HepG2 (cell line): ENCODE measurements around the gene POTEF. TPM values are rescaled to one million over a fixed set of nuclear protein-coding genes. Genes with fewer than 3 reads are reported as not detected.
"Not testable (repeated sequence)": the region's sequence is repeated elsewhere in the genome, so short reads cannot be mapped to it uniquely, and the experiment has no call there.

ENCODE experiments used
- ATAC-seq: fragments of 200-7000 bp; cut with Tn5 transposase; 3 replicates; pipeline ENCODE4 v1.9.1; 2020; ENCODE audit warnings: mild to moderate bottlenecking, moderate library complexity
- BruUV-seq: library from RNA; stranded (reverse); fragments of 400-500 nt; replicated peaks from 2 replicates; lab custom pipeline; 2021; lab: Mats Ljungman, UMichigan
- CTCF ChIA-PET: fragments of 300-600 bp; formaldehyde crosslinking; extraction: SDS; loops from one replicate; lab custom pipeline; 2021; ENCODE audit warnings: low total read pairs, inconsistent platforms, low intra/inter-chr PET ratio; lab: Yijun Ruan, JAX
- POLR2A ChIA-PET: fragments of 350-600 bp; sonication (Branson Sonifier 250); formaldehyde crosslinking; loops from one replicate; lab custom pipeline; 2020; ENCODE audit warnings: antibody characterized with exemption, inconsistent platforms; lab: Yijun Ruan, JAX
- DNase-seq: peaks from one replicate; pipeline ENCODE4 v3.0.0-alpha.2; 2015; ENCODE audit warnings: low spot score
- FAIRE-seq: peaks from 3 replicates; lab custom pipeline; 2011; peaks lifted over from hg19 to GRCh38; lab: Jason Lieb, UNC
- H2AFZ ChIP-seq: one replicate; pipeline ENCODE4 v1.6.1; 2011; ENCODE audit warnings: low read length, inconsistent platforms
- H3K27ac ChIP-seq: fragments of 300-600 bp; 3 replicates; pipeline ENCODE4 v1.8.0; 2011; ENCODE audit warnings: mixed run types, mild to moderate bottlenecking, mixed read lengths, low read length, inconsistent platforms; ENCODE audit not compliant: insufficient read depth; ENCODE audit errors: extremely low read length
- H3K27me3 ChIP-seq, 2 experiments: fragments of 200-600 bp in 1 of 2; 2 replicates in 1 of 2; 3 replicates in 1 of 2; pipeline versions ENCODE4 v1.6.0 to v1.8.0; 2011; ENCODE audit warnings: low read length in 2 of 2, mild to moderate bottlenecking in 2 of 2, moderate library complexity in 2 of 2, inconsistent platforms in 1 of 2; ENCODE audit not compliant: insufficient read depth in 2 of 2, control insufficient read depth in 1 of 2
- H3K36me3 ChIP-seq, 2 experiments: fragments of 200-600 bp in 1 of 2; replicated peaks in 1 of 2; 2 replicates in 1 of 2; 3 replicates in 1 of 2; pipeline versions ENCODE4 v1.5.1 to v1.8.0; 2011; ENCODE audit warnings: low read length in 2 of 2, inconsistent platforms in 1 of 2; ENCODE audit not compliant: insufficient read depth in 2 of 2, control insufficient read depth in 1 of 2
- H3K4me1 ChIP-seq: 2 replicates; pipeline ENCODE4 v1.5.1; 2012; ENCODE audit warnings: low read length, inconsistent platforms; ENCODE audit not compliant: insufficient read depth
- H3K4me2 ChIP-seq: 2 replicates; pipeline ENCODE4 v1.6.0; 2011; ENCODE audit warnings: low read depth, low read length, inconsistent platforms
- H3K4me3 ChIP-seq, 3 experiments: fragments of 200-600 bp in 1 of 3; sonication (generic), shearing (Covaris generic) in 1 of 3; replicated peaks in 1 of 3; 2 replicates each; pipeline ENCODE4 v1.5.1; 2011 to 2016; ENCODE audit warnings: low read length in 3 of 3, inconsistent platforms in 2 of 3, low read depth in 2 of 3, mild to moderate bottlenecking in 2 of 3, control low read depth in 1 of 3, mixed read lengths in 1 of 3; ENCODE audit not compliant: insufficient read depth in 1 of 3
- H3K79me2 ChIP-seq: one replicate; pipeline ENCODE4 v1.6.1; 2011; ENCODE audit warnings: low read length, inconsistent platforms; ENCODE audit not compliant: insufficient read depth
- H3K9ac ChIP-seq: 2 replicates; pipeline ENCODE4 v1.6.0; 2011; ENCODE audit warnings: mild to moderate bottlenecking, low read depth, low read length, inconsistent platforms; ENCODE audit not compliant: insufficient read depth
- H3K9me3 ChIP-seq: 2 replicates; pipeline ENCODE4 v1.5.1; 2012; ENCODE audit warnings: mild to moderate bottlenecking, low read length
- H4K20me1 ChIP-seq: 2 replicates; pipeline ENCODE4 v1.6.0; 2011; ENCODE audit warnings: inconsistent platforms, mild to moderate bottlenecking, low read length, moderate library complexity; ENCODE audit not compliant: insufficient read depth
- ARID4A ChIP-seq: sonication (generic); formaldehyde crosslinking; IDR thresholded peaks from 2 replicates; pipeline ENCODE4 v1.5.0; 2020; ENCODE audit warnings: mild to moderate bottlenecking, missing genetic modification reagents, borderline replicate concordance
- GABPB1 ChIP-seq: IDR thresholded peaks from 2 replicates; pipeline ENCODE4 v1.6.1; 2016; ENCODE audit warnings: mild to moderate bottlenecking, missing genetic modification reagents, moderate library complexity, missing compliant biosample characterization
- RFX1 ChIP-seq: fragments of 450-650 bp; IDR thresholded peaks from 2 replicates; pipeline ENCODE4 v1.6.1; 2017
- WGBS: methylation state at CpG from one replicate; pipeline ENCODE4 v1.1.6; 2017; ENCODE audit warnings: low lambda C conversion rate; 5-methylcytosine and 5-hydroxymethylcytosine counted together
- in situ Hi-C: cut with HindIII; loops from 2 replicates; pipeline ENCODE4 v1.10.0; 2017; ENCODE audit warnings: low pct_unique_long_range_greater_than_20kb; ENCODE audit not compliant: extremely low pct_ligation_motif_present
- intact Hi-C: fragments of 100-400 bp; cut with micrococcal nuclease; formaldehyde crosslinking; loops from one replicate; pipeline ENCODE4 v1.10.0; 2022; ENCODE audit not compliant: unreplicated experiment
- polyA plus RNA-seq, 8 experiments: library from polyadenylated mRNA; depleted of rRNA in 3 of 8; stranded (reverse) in 7 of 8; unstranded in 1 of 8; fragments of >200 nt; fragmentation: Illumina TruSeq in 4 of 8; extraction: Trizol in 4 of 8; gene quantifications; 2 replicates each; pipeline versions ENCODE4 v1.2.1 to v1.2.3, GENCODE V29; 2011 to 2016; ENCODE audit warnings: low read depth in 4 of 8, missing spikeins in 1 of 8, mixed read lengths in 1 of 8; ENCODE audit not compliant: insufficient read depth in 1 of 8
- total RNA-seq, 5 experiments: library from RNA; depleted of rRNA; stranded (reverse); fragments of >200 nt; fragmentation: Illumina TruSeq; extraction: Trizol; gene quantifications; 2 replicates each; pipeline ENCODE4 v1.2.3, GENCODE V29; 2016; ENCODE audit warnings: low read depth in 1 of 5

Gene POTEF
- total and polyA plus RNA-seq, 2 of the 13 experiments (the other 11 are each of a cell fraction or from before 2014, with no cell fraction given) = 1.2 to 6.0 TPM

- TF ChIP-seq ARID4A (CRISPR knock-in tag) = peak; percentile 38; the same call in 1 of the 2 replicates
- peak; percentile 32; the same call in 1 of the 2 replicates for TF ChIP-seq GABPB1 (CRISPR knock-in tag)
- TF ChIP-seq RFX1 = peak; percentile 43; the same call in 1 of the 2 replicates
- TF ChIP-seq, all 625 proteins: peak for 13; not testable (repeated sequence) for 612
Measured at GRCh38 chr2:130145006-130145414, 16.0 kb upstream of the POTEF start, which contains the start of gene CCDC74B (continued).

- FAIRE-seq, ATAC-seq, H3K27ac ChIP-seq, H3K4me1 ChIP-seq, POLR2A ChIA-PET, H3K9ac ChIP-seq, intact Hi-C loops, H3K36me3 ChIP-seq, H4K20me1 ChIP-seq, CTCF ChIA-PET, H2AFZ ChIP-seq, DNase-seq, in situ Hi-C loops, H3K79me2 ChIP-seq, BruUV-seq, H3K9me3 ChIP-seq: not testable (repeated sequence)
- Histone ChIP-seq H3K4me3 (peak overlapping the region in 1 of 3 experiments; percentile 9; a peak in 1 of 6 replicates), H3K4me2 (peak overlapping the region; percentile 4; the same call in 1 of the 2 replicates), H3K27me3 (peaks cover 4 to 14% of the 10 kb centered on the region in 2 experiments; a peak in 4 of 5 replicates)
- 27% methylated on average over 19 of the region's 28 CpGs for WGBS
Measured at GRCh38 chr2:130143266-130144039, 14.4 kb upstream of the POTEF start.

GRCh38 chr2:130142396-130143265, 13.6 kb upstream of the POTEF start:
- H3K4me1 ChIP-seq, FAIRE-seq, CTCF ChIA-PET, H3K4me2 ChIP-seq, H3K27ac ChIP-seq, BruUV-seq, H3K79me2 ChIP-seq, H3K9ac ChIP-seq, H3K4me3 ChIP-seq, in situ Hi-C loops, POLR2A ChIA-PET, H3K36me3 ChIP-seq, H3K9me3 ChIP-seq, intact Hi-C loops, H4K20me1 ChIP-seq, H2AFZ ChIP-seq, DNase-seq: not testable (repeated sequence)
- peak; percentile 2; the same call in 1 of the 3 replicates for ATAC-seq
- 20% methylated on average over 9 of the region's 13 CpGs for WGBS
- H3K27me3 ChIP-seq = peaks cover 4 to 14% of the 10 kb centered on the region in 2 experiments; a peak in 4 of 5 replicates
